Osteoblast (primary cell): ENCODE results near the gene CDIP1. TPM values are rescaled to one million over a fixed set of nuclear protein-coding genes. Genes with fewer than 3 reads are reported as not detected.

Source experiments
- DNase-seq: peaks from one replicate; pipeline ENCODE4 v3.0.0; 2011; ENCODE audit warnings: low spot score, mixed read lengths; ENCODE audit not compliant: insufficient read length; ENCODE audit errors: missing footprints
- H2AFZ ChIP-seq: 2 replicates; pipeline ENCODE4 v1.6.0; 2011; ENCODE audit warnings: mild to moderate bottlenecking, low read length
- H3K27ac ChIP-seq: 2 replicates; pipeline ENCODE4 v1.5.1; 2011; ENCODE audit warnings: mild to moderate bottlenecking, low read depth, low read length, moderate library complexity
- H3K27me3 ChIP-seq: 2 replicates; pipeline ENCODE4 v1.6.0; 2012; ENCODE audit warnings: mild to moderate bottlenecking, control low read depth, inconsistent platforms, low read length, moderate library complexity; ENCODE audit not compliant: insufficient read depth
- H3K36me3 ChIP-seq: 2 replicates; pipeline ENCODE4 v1.5.1; 2011; ENCODE audit warnings: mild to moderate bottlenecking, low read length, control low read depth, moderate library complexity; ENCODE audit not compliant: insufficient read depth
- H3K4me1 ChIP-seq: 2 replicates; pipeline ENCODE4 v1.5.1; 2011; ENCODE audit warnings: mild to moderate bottlenecking, low read length, control low read depth, moderate library complexity; ENCODE audit not compliant: insufficient read depth
- H3K4me2 ChIP-seq: 2 replicates; pipeline ENCODE4 v1.6.0; 2011; ENCODE audit warnings: mild to moderate bottlenecking, low read length; ENCODE audit not compliant: insufficient read depth
- H3K4me3 ChIP-seq: fragments of 200-600 bp; sonication (generic); 3 replicates; pipeline ENCODE4 v1.5.1; 2012; ENCODE audit warnings: mild to moderate bottlenecking, low read length, inconsistent platforms; ENCODE audit not compliant: insufficient read depth
- H3K79me2 ChIP-seq: 2 replicates; pipeline ENCODE4 v1.6.0; 2012; ENCODE audit warnings: mild to moderate bottlenecking, low read length, control low read depth, inconsistent platforms; ENCODE audit not compliant: insufficient read depth
- H3K9me3 ChIP-seq: 2 replicates; pipeline ENCODE4 v1.5.1; 2011; ENCODE audit warnings: low read depth, low read length, control low read depth
- H4K20me1 ChIP-seq: 2 replicates; pipeline ENCODE4 v1.6.0; 2012; ENCODE audit warnings: mild to moderate bottlenecking, low read length, control low read depth; ENCODE audit not compliant: insufficient read depth
- CTCF ChIP-seq: IDR thresholded peaks from 2 replicates; pipeline ENCODE4 v1.5.1; 2011; ENCODE audit warnings: mild to moderate bottlenecking, low read depth, low read length, moderate library complexity; ENCODE audit errors: extremely low read depth
- total RNA-seq: library from RNA; depleted of rRNA; stranded (reverse); fragments of >200 nt; gene quantifications from 2 replicates; pipeline ENCODE4 v1.2.3, GENCODE V29; 2012

CDIP1 gene
- total RNA-seq, 1 donor, result 10.5 TPM

- no peak overlapping the region for H3K27ac ChIP-seq
- peaks cover 13% of the 10 kb centered on the region for H3K79me2 ChIP-seq
- peaks cover 24% of the 10 kb centered on the region for H4K20me1 ChIP-seq
- H3K36me3 ChIP-seq, result peaks cover 60% of the 10 kb centered on the region
- H3K9me3 ChIP-seq, result no peaks in the 10 kb centered on the region
- DNase-seq, result peak; percentile 37
- H3K27me3 ChIP-seq, result no peaks in the 10 kb centered on the region
- no peak for TF ChIP-seq CTCF
- no peak overlapping the region for H3K4me2 ChIP-seq
- no peaks in the 10 kb centered on the region for H3K4me1 ChIP-seq
- no peak overlapping the region for H3K4me3 ChIP-seq
- H2AFZ ChIP-seq, result no peak overlapping the region
Measured at GRCh38 chr16:4509420-4509819, 29.2 kb downstream of the CDIP1 start.

- no peak overlapping the region for H3K27ac ChIP-seq
- H3K9me3 ChIP-seq, result no peaks in the 10 kb centered on the region
- DNase-seq, result no peak
- no peak overlapping the region for H3K4me3 ChIP-seq
- no peak overlapping the region for H2AFZ ChIP-seq
- no peak for TF ChIP-seq CTCF
- H3K4me2 ChIP-seq, result no peak overlapping the region
- no peaks in the 10 kb centered on the region for H3K27me3 ChIP-seq
- no peaks in the 10 kb centered on the region for H3K4me1 ChIP-seq
- peaks cover 60% of the 10 kb centered on the region for H3K36me3 ChIP-seq
- peaks cover 27% of the 10 kb centered on the region for H4K20me1 ChIP-seq
- H3K79me2 ChIP-seq, result peaks cover 17% of the 10 kb centered on the region
Measured at GRCh38 chr16:4508806-4509205, 29.8 kb downstream of the CDIP1 start.

- H3K4me2 ChIP-seq, result no peak overlapping the region
- H2AFZ ChIP-seq, result no peak overlapping the region
- no peak for TF ChIP-seq CTCF
- peaks cover 26% of the 10 kb centered on the region for H3K79me2 ChIP-seq
- no peak overlapping the region for H3K4me3 ChIP-seq
- DNase-seq, result peak; percentile 17
- H3K27ac ChIP-seq, result no peak overlapping the region
- peaks cover 36% of the 10 kb centered on the region for H4K20me1 ChIP-seq
- H3K4me1 ChIP-seq, result no peaks in the 10 kb centered on the region
- H3K36me3 ChIP-seq, result peaks cover 56% of the 10 kb centered on the region
- no peaks in the 10 kb centered on the region for H3K27me3 ChIP-seq
- no peaks in the 10 kb centered on the region for H3K9me3 ChIP-seq
Measured at GRCh38 chr16:4507588-4508345, 30.8 kb downstream of the CDIP1 start.

GRCh38 chr16:4506450-4506849, 32.1 kb downstream of the CDIP1 start:
- Histone ChIP-seq H3K4me1 (peaks cover 6% of the 10 kb centered on the region), H3K4me3 (no peak overlapping the region), H3K9me3 (no peaks in the 10 kb centered on the region), H4K20me1 (peaks cover 38% of the 10 kb centered on the region), H3K79me2 (peaks cover 37% of the 10 kb centered on the region), H2AFZ (no peak overlapping the region), H3K27me3 (no peaks in the 10 kb centered on the region), H3K27ac (no peak overlapping the region), H3K36me3 (peaks cover 45% of the 10 kb centered on the region), H3K4me2 (no peak overlapping the region)
- peak; percentile 95 for DNase-seq
- TF ChIP-seq CTCF, result peak; percentile 90
